K562 (cell line): ENCODE results near the gene DCST1. TPM values are rescaled to one million over a fixed set of nuclear protein-coding genes. Genes with fewer than 3 reads are reported as not detected.

Experiments used
- ATAC-seq: fragments of 200-7000 bp; cut with Tn5 transposase; 3 replicates; pipeline ENCODE4 v1.9.1; 2020; ENCODE audit warnings: moderate library complexity
- Bru-seq: library from RNA; stranded (reverse); fragments of 400-500 nt; gene quantifications from one replicate; lab custom pipeline; 2021; lab: Mats Ljungman, UMichigan
- BruChase-seq, 2 experiments: library from RNA; stranded (reverse); fragments of 400-500 nt; gene quantifications; one replicate each; lab custom pipeline; 2021; lab: Mats Ljungman, UMichigan
- BruUV-seq: library from RNA; stranded (reverse); fragments of 400-500 nt; replicated peaks from 2 replicates; lab custom pipeline; 2021; lab: Mats Ljungman, UMichigan
- CTCF ChIA-PET: fragments of 300-600 bp; formaldehyde crosslinking; extraction: SDS; loops from one replicate; lab custom pipeline; 2021; ENCODE audit warnings: low intra/inter-chr PET ratio; lab: Yijun Ruan, JAX
- POLR2A ChIA-PET: fragments of 300-600, 350-650 bp; sonication (Branson Sonifier 250); formaldehyde crosslinking; extraction: SDS; loops from one replicate; lab custom pipeline; 2021; ENCODE audit warnings: antibody characterized with exemption, inconsistent platforms; lab: Yijun Ruan, JAX
- DNase-seq, 4 experiments: peaks; one replicate each; pipeline versions ENCODE4 v3.0.0 to v3.0.0-alpha.2; 2011 to 2018; ENCODE audit warnings: low spot score in 3 of 4, mixed read lengths in 3 of 4; ENCODE audit errors: extremely low read depth in 1 of 4
- FAIRE-seq: peaks from 2 replicates; lab custom pipeline; 2011; peaks lifted over from hg19 to GRCh38; lab: Jason Lieb, UNC
- H2AFZ ChIP-seq: 2 replicates; pipeline ENCODE4 v1.6.0; 2011; ENCODE audit warnings: low read depth, low read length, control low read depth, inconsistent platforms
- H3K27ac ChIP-seq: fragments of 200-600 bp; 3 replicates; pipeline ENCODE4 v1.8.0; 2011; ENCODE audit warnings: low read depth, mild to moderate bottlenecking, control low read depth, inconsistent platforms, low read length, moderate library complexity, mixed read lengths; ENCODE audit errors: extremely low read depth
- H3K27me3 ChIP-seq, 2 experiments: fragments of 300-600 bp in 1 of 2; 2 replicates in 1 of 2; 3 replicates in 1 of 2; pipeline versions ENCODE4 v1.6.0 to v1.8.0; 2011; ENCODE audit warnings: inconsistent platforms in 2 of 2, low read length in 2 of 2, mild to moderate bottlenecking in 1 of 2, mixed read lengths in 1 of 2, moderate library complexity in 1 of 2; ENCODE audit not compliant: control insufficient read depth in 2 of 2, insufficient read depth in 2 of 2
- H3K36me3 ChIP-seq: fragments of 300-600 bp; 3 replicates; pipeline ENCODE4 v1.8.0; 2011; ENCODE audit warnings: mild to moderate bottlenecking, low read length, inconsistent platforms; ENCODE audit not compliant: control insufficient read depth, insufficient read depth
- H3K4me1 ChIP-seq, 2 experiments: fragments of 200-600 bp in 1 of 2; replicated peaks in 1 of 2; 2 replicates in 1 of 2; 3 replicates in 1 of 2; pipeline versions ENCODE4 v1.5.1 to v1.8.0; 2011; ENCODE audit warnings: inconsistent platforms in 2 of 2, low read length in 2 of 2, mild to moderate bottlenecking in 1 of 2, mixed read lengths in 1 of 2, moderate library complexity in 1 of 2; ENCODE audit not compliant: control insufficient read depth in 2 of 2, insufficient read depth in 2 of 2
- H3K4me2 ChIP-seq: 2 replicates; pipeline ENCODE4 v1.6.1; 2011; ENCODE audit warnings: low read length, control low read depth, inconsistent platforms, mixed read lengths; ENCODE audit not compliant: insufficient read depth
- H3K4me3 ChIP-seq: fragments of 200-600 bp; sonication (generic), shearing (Covaris generic); 2 replicates; pipeline ENCODE4 v1.5.1; 2016; ENCODE audit warnings: control low read depth, inconsistent platforms
- H3K79me2 ChIP-seq: fragments of 200-600 bp; 3 replicates; pipeline ENCODE4 v1.8.0; 2011; ENCODE audit warnings: low read length, inconsistent platforms; ENCODE audit not compliant: control insufficient read depth, insufficient read depth
- H3K9ac ChIP-seq, 2 experiments: 2 replicates each; pipeline versions ENCODE4 v1.6.0 to v1.6.1; 2011; ENCODE audit warnings: low read depth in 2 of 2, low read length in 2 of 2, control low read depth in 1 of 2, inconsistent platforms in 1 of 2, mild to moderate bottlenecking in 1 of 2, mixed read lengths in 1 of 2; ENCODE audit not compliant: insufficient read depth in 1 of 2
- H3K9me1 ChIP-seq: one replicate; pipeline ENCODE4 v1.6.0; 2011; ENCODE audit warnings: inconsistent platforms, mild to moderate bottlenecking, low read length, moderate library complexity; ENCODE audit not compliant: control insufficient read depth, insufficient read depth
- H3K9me3 ChIP-seq: replicated peaks from 2 replicates; pipeline ENCODE4 v1.5.1; 2011; ENCODE audit warnings: low read depth, low read length, inconsistent platforms; ENCODE audit not compliant: control insufficient read depth, insufficient read depth
- H4K20me1 ChIP-seq: replicated peaks from 2 replicates; pipeline ENCODE4 v1.6.1; 2011; ENCODE audit warnings: low read length, inconsistent platforms, mixed read lengths; ENCODE audit not compliant: control insufficient read depth, insufficient read depth
- ATF3 ChIP-seq, 2 experiments: fragments of 450-650 bp in 1 of 2; sonication (generic) in 1 of 2; formaldehyde crosslinking in 1 of 2; IDR thresholded peaks in 1 of 2; conservative IDR thresholded peaks in 1 of 2; 2 replicates each; pipeline versions ENCODE4 v1.6.1 to v1.8.1; 2016 to 2023; ENCODE audit warnings: mild to moderate bottlenecking in 2 of 2, moderate library complexity in 2 of 2, inconsistent platforms in 1 of 2, missing genetic modification reagents in 1 of 2
- BCOR ChIP-seq: fragments of 450-650 bp; IDR thresholded peaks from 2 replicates; pipeline ENCODE4 v1.6.1; 2016
- FOXA1 ChIP-seq: fragments of 450-650 bp; IDR thresholded peaks from 2 replicates; pipeline ENCODE4 v1.6.1; 2016; ENCODE audit warnings: mild to moderate bottlenecking, borderline replicate concordance
- HCFC1 ChIP-seq: IDR thresholded peaks from 2 replicates; pipeline ENCODE4 v1.6.1; 2012; ENCODE audit warnings: low read depth, low read length, improper control_type of control experiment
- HSF4 ChIP-seq: fragments of 250-450 bp; sonication (Bioruptor Pico); IDR thresholded peaks from 2 replicates; pipeline ENCODE4 v2.1.2; 2022; ENCODE audit warnings: mild to moderate bottlenecking, moderate library complexity, borderline replicate concordance
- ILF3 ChIP-seq: fragments of 450-650 bp; IDR thresholded peaks from 2 replicates; pipeline ENCODE4 v1.6.1; 2018; ENCODE audit warnings: antibody characterized with exemption, mild to moderate bottlenecking, moderate library complexity, borderline replicate concordance
- JUN ChIP-seq, 2 experiments: sonication (generic) in 1 of 2; formaldehyde crosslinking in 1 of 2; IDR thresholded peaks; 2 replicates each; pipeline versions ENCODE4 v1.6.1 to v1.8.0; 2012 to 2022; ENCODE audit warnings: borderline replicate concordance in 2 of 2, mild to moderate bottlenecking in 2 of 2, improper control_type of control experiment in 1 of 2, low read depth in 1 of 2, low read length in 1 of 2, missing genetic modification reagents in 1 of 2
- KDM1A ChIP-seq, 2 experiments: fragments of 450-650 bp; IDR thresholded peaks; 2 replicates each; pipeline ENCODE4 v1.6.1; 2016; ENCODE audit warnings: mild to moderate bottlenecking in 2 of 2
- POU5F1 ChIP-seq: fragments of 150-350 bp; IDR thresholded peaks from 2 replicates; pipeline ENCODE4 v1.6.1; 2014; ENCODE audit warnings: borderline replicate concordance, low read length, low read depth, mild to moderate bottlenecking; ENCODE audit not compliant: partially characterized antibody
- TEAD1 ChIP-seq, 2 experiments: fragments of 450-650 bp in 1 of 2; sonication (generic) in 1 of 2; formaldehyde crosslinking; IDR thresholded peaks; 2 replicates each; pipeline versions ENCODE4 v1.4.0 to v1.8.0; 2020 to 2022; ENCODE audit warnings: mild to moderate bottlenecking in 2 of 2, missing genetic modification reagents in 1 of 2
- TFE3 ChIP-seq: fragments of 450-650 bp; formaldehyde crosslinking; IDR thresholded peaks from 2 replicates; pipeline ENCODE4 v1.4.0; 2020; ENCODE audit warnings: mild to moderate bottlenecking, mixed read lengths
- ZBTB34 ChIP-seq: fragments of 250-450 bp; sonication (Bioruptor Pico); IDR thresholded peaks from 2 replicates; pipeline ENCODE4 v1.8.0; 2021; ENCODE audit warnings: mild to moderate bottlenecking, moderate library complexity
- WGBS: fragments of 100-300 bp; shearing (Covaris generic); methylation state at CpG from one replicate; pipeline ENCODE4 v1.1.6; 2016; ENCODE audit warnings: low coverage, mixed read lengths; ENCODE audit not compliant: insufficient coverage; ENCODE audit errors: missing lambda C conversion rate; 5-methylcytosine and 5-hydroxymethylcytosine counted together
- in situ Hi-C: fragments of 300-500 bp; cut with MboI; formaldehyde crosslinking; loops from 4 replicates; pipeline ENCODE4 v1.15.0; 2018; ENCODE audit warnings: inconsistent platforms, mixed read lengths
- intact Hi-C: fragments of 100-400 bp; cut with micrococcal nuclease; formaldehyde crosslinking; loops from 2 replicates; pipeline ENCODE4 v1.14.2; 2022
- long read RNA-seq, 3 experiments: library from polyadenylated mRNA in 2 of 3; library from RNA in 1 of 3; unstranded in 2 of 3; stranded (forward) in 1 of 3; transcript quantifications; one replicate each; pipeline ENCODE4 v2.0.0, GENCODE V29; 2019 to 2022
- polyA minus RNA-seq, 3 experiments: library from RNA; depleted of rRNA, polyadenylated mRNA; stranded (reverse); fragments of >200 nt; gene quantifications; 2 replicates each; pipeline ENCODE4 v1.2.3, GENCODE V29; 2011
- polyA plus RNA-seq, 8 experiments: library from polyadenylated mRNA; depleted of rRNA in 4 of 8; stranded (reverse) in 5 of 8; unstranded in 3 of 8; fragments of >200 nt; fragmentation: Nextera tagmentation in 2 of 8; fragmentation: Illumina TruSeq in 1 of 8; extraction: Ambion mirVana in 2 of 8; extraction: Trizol in 1 of 8; gene quantifications; 2 replicates each; pipeline versions ENCODE4 v1.2.1 to v1.2.3, GENCODE V29; 2011 to 2014; ENCODE audit warnings: inconsistent platforms in 1 of 8, missing spikeins in 1 of 8
- total RNA-seq, 7 experiments: library from RNA; depleted of rRNA in 6 of 7; stranded (reverse); fragments of >200 nt in 6 of 7; fragmentation: Illumina TruSeq in 2 of 7; extraction: Trizol in 2 of 7; gene quantifications; 2 replicates each; pipeline versions ENCODE4 v1.2.1 to v1.2.3, GENCODE V29; 2011 to 2021; ENCODE audit warnings: low replicate concordance in 1 of 7

The DCST1 gene
- not detected in 2 replicates for total RNA-seq (2011; cell fraction: chromatin; rRNA removed; ENCODE audit: low replicate concordance)
- total RNA-seq (2011; cell fraction: nucleolus; rRNA removed): not detected in 2 replicates
- total RNA-seq (2011; cell fraction: nucleoplasm; rRNA removed): not detected in 2 replicates
- total RNA-seq (2014; rRNA removed) (not detected in 2 replicates), total RNA-seq (2014; rRNA removed; fragmentation: Illumina TruSeq; extraction: Trizol) (not detected in 2 replicates), total RNA-seq (2015; rRNA removed; fragmentation: Illumina TruSeq; extraction: Trizol) (not detected in 2 replicates), total RNA-seq (2021) (not detected in 2 replicates), polyA plus RNA-seq (2011; rRNA removed) (not detected in 2 replicates), polyA plus RNA-seq (2014; fragmentation: Illumina TruSeq; extraction: Trizol) (not detected in 2 replicates), polyA plus RNA-seq (2014; fragmentation: Nextera tagmentation; extraction: Ambion mirVana) (not detected), polyA plus RNA-seq (2014; rRNA removed) (not detected in 2 replicates), polyA minus RNA-seq (2011; rRNA and poly(A)+ RNA removed) (not detected in 2 replicates), Bru-seq, nascent RNA (percentile 15 among the genes with signal in this experiment), BruChase-seq, experiment 1, labeled RNA remaining after a 2-hour chase (percentile 6 among the genes with signal in this experiment), BruChase-seq, experiment 2, labeled RNA remaining after a 6-hour chase (percentile 12 among the genes with signal in this experiment)
- polyA plus RNA-seq (2011; cell fraction: cytosol; rRNA removed): not detected in 2 replicates
- 0.08 and 0.10 TPM in 2 replicates for polyA plus RNA-seq (2011; cell fraction: nucleus; rRNA removed)
- 0.15 TPM in 1 of 2 replicates, not detected in the other for polyA plus RNA-seq (2012)
- not detected in 2 replicates for polyA minus RNA-seq (2011; cell fraction: cytosol; rRNA and poly(A)+ RNA removed)
- polyA minus RNA-seq (2011; cell fraction: nucleus; rRNA and poly(A)+ RNA removed): not detected in 2 replicates
- long read RNA-seq, experiment 1, partial matches to known transcripts: 0 of 1 reads
- long read RNA-seq, experiment 1, other reads (novel, unspliced or antisense): 1 of 1 reads
- long read RNA-seq, experiment 2: 0 reads
- long read RNA-seq, experiment 3: 0 reads

- whole genome bisulfite sequencing: 26% methylated on average over 7 of the region's 9 CpGs
- FAIRE-seq (no peak), DNase-seq (no peak), ATAC-seq (no peak)
- H3K4me2 ChIP-seq: no peak within 1 kb of the TSS
- no TSS peak for BruUV-seq
- no peaks in the 10 kb centered on the region for H4K20me1 ChIP-seq
- in situ Hi-C loops (no loop called here), intact Hi-C loops (no loop called here)
- peak within 1 kb of the TSS in 1 of 2 experiments; percentile 58; a peak in 2 of 4 replicates for H3K9ac ChIP-seq
- no peak within 1 kb of the TSS for H2AFZ ChIP-seq
- peaks cover under 1 to 18% of the 10 kb centered on the region in 2 experiments; a peak in 3 of 5 replicates for H3K4me1 ChIP-seq
- ChIA-PET CTCF (no interaction called here), POLR2A (interaction anchor here (1.3 to 1.9 kb wide), 2 partner anchors 14 to 16 kb away, joined by 4 to 8 read pairs; no protein-coding TSS in a partner anchor)
- no peaks in the 10 kb centered on the region for H3K36me3 ChIP-seq
- TF ChIP-seq ZBTB34 (CRISPR knock-in tag) (no peak), KDM1A (IDR thresholded peaks at IDR 0.05) (no peak), ATF3 (IDR thresholded peaks at IDR 0.05) (no peak), ATF3 (CRISPR knock-in tag; conservative IDR thresholded peaks at IDR 0.05) (no peak), FOXA1 (no peak), BCOR (no peak), POU5F1 (no peak), HCFC1 (no peak), HSF4 (no peak), TFE3 (CRISPR knock-in tag) (no peak), TEAD1 (CRISPR knock-in tag; IDR thresholded peaks at IDR 0.05) (no peak), ILF3 (no peak), JUN (IDR thresholded peaks at IDR 0.05; ENCODE audit: borderline replicate concordance, low read depth, low read length) (no peak), JUN (CRISPR knock-in tag; IDR thresholded peaks at IDR 0.05; ENCODE audit: borderline replicate concordance) (no peak)
- H3K9me1 ChIP-seq: no peaks in the 10 kb centered on the region
- peaks cover 0 to 23% of the 10 kb centered on the region in 2 experiments; a peak in 3 of 5 replicates for H3K27me3 ChIP-seq
- no peak within 1 kb of the TSS for H3K4me3 ChIP-seq
- no peak within 1 kb of the TSS for H3K27ac ChIP-seq
- no peaks in the 10 kb centered on the region for H3K79me2 ChIP-seq
- H3K9me3 ChIP-seq: no peaks in the 10 kb centered on the region
Measured at GRCh38 chr1:155033524-155033923, at the start of gene DCST1, which contains the start of gene DCST2. TSS of gene DCST1 (plus strand) at chr1:155033824. CDS start at chr1:155034037, 213 bp downstream. TSS of gene DCST2 (minus strand) at chr1:155033781. CDS start at chr1:155033701, 80 bp downstream.
